AG20443 (cell line): ENCODE results near the gene NDFIP2.

Source experiments
- DNase-seq: peaks from one replicate; pipeline ENCODE4 v3.0.0; 2012; ENCODE audit warnings: low spot score, mixed read lengths

NDFIP2 gene

GRCh38 chr13:79458436-79458835 lies 22.5 kb upstream of the NDFIP2 start:
- DNase-seq: no peak

DNA sequence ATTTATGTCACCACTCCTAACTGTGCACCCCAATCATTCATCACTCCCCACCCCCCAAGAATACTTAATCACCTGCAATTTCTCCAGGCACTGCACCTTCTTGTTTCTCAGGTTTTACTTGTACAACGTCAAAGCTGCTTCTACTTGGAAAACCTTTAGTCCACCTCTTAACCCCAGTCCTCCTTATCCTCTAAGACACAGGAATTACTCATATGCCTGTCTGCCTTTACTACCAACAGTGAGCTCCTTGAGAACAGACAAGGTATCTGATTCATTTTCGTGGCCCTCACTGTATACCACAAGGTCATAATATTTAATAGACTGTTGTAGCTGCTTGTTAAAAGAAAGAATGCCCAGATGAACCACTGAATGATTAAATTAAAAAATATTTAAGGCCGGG lies 21.0 kb upstream of the NDFIP2 start:
- no peak for DNase-seq

- no peak for DNase-seq
These were observed 18.1 kb upstream of the NDFIP2 start for GRCh38 chr13:79462895-79463294.

GRCh38 chr13:79463604-79464003 lies 17.4 kb upstream of the NDFIP2 start:
- DNase-seq: no peak

DNA sequence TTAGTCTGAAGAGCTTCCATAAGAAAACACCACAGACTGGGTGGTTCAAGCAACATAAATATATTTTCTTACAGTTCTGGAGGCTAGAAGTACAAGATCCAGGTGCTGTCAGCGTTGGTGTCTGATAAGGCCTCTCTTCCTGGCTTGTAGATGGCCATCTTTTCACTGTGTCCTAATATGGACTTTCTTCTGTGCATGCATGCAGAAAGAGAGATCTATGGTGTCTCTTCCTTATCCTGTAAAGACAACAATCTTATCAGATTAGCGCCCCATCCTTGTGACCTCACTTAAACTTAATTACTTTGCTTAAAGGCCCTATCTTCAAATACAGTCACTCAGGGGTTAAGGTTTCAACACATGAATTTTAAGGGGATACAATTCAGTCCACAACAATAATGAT lies 14.1 kb upstream of the NDFIP2 start:
- no peak for DNase-seq

GRCh38 chr13:79468402-79468801 lies 12.6 kb upstream of the NDFIP2 start:
- no peak for DNase-seq

GRCh38 chr13:79468819-79469218 lies 12.1 kb upstream of the NDFIP2 start:
- DNase-seq: no peak

- DNase-seq: no peak
These were observed 11.3 kb upstream of the NDFIP2 start for GRCh38 chr13:79469608-79470007.

DNA sequence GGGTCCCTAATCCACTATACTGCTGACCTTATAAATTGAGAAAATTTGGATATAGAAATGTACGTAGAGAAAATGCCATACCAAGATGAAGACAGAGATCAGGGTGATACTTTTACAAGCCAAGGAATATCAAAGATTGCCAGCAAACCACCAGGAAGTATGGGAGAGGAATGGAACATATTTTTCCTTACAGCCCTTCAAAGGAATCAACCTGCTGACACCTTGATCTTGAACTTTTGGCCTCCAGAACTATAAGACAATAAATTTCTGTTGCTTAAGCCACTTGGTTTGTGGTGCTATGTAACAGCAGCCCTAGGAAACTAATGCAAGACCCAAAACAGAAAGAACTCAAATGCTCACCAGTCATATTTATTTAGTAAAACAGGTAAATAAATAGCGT lies 10.3 kb upstream of the NDFIP2 start:
- no peak for DNase-seq

GRCh38 chr13:79475569-79475968 lies 5.4 kb upstream of the NDFIP2 start:
- DNase-seq: no peak

DNA sequence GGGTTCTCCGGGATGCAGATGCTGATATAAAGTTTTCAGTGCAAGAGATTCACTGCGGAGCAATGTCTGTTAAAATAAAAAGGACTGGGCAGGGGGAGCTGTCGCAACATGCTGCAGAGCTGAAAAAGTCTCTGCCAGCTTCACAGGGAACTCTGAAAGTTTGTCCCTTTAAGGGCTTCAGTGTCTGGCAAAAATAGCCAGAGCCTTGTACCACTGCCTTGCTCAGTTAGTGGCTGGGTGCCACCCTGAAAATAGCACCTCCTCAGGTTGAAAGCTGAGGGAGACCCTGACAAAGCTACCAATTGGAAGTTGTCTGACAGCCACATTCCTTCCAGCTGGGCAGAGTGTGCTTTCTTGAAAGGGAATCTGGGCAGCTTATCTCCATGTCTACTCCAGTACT lies 3.0 kb upstream of the NDFIP2 start:
- DNase-seq: no peak

GRCh38 chr13:79479882-79480281 lies 1.1 kb upstream of the NDFIP2 start:
- no peak for DNase-seq

DNA sequence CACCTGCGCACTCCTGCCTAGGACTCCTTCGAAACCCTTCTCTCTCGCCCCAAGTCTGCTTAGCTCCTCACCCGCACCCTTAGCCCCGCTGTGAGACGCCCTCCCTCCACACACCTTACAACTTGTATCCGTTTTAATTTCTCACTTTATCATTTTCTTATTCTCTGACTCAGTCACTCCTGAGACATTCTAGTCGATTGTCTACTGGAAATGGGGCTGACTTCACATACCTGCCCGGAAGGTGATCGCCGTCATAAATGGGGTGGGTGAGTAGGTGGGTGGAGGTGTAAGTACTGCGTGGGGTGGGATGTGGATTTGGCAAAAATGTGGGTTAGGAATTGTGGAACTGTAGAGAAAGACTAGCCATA lies 714 bp downstream of the NDFIP2 start:
- DNase-seq: no peak

GRCh38 chr13:79482281-79482970 lies 1.5 kb downstream of the NDFIP2 start:
- no peak for DNase-seq

- peak; percentile 29 for DNase-seq
These were observed 2.2 kb downstream of the NDFIP2 start for GRCh38 chr13:79483086-79483706.

DNA sequence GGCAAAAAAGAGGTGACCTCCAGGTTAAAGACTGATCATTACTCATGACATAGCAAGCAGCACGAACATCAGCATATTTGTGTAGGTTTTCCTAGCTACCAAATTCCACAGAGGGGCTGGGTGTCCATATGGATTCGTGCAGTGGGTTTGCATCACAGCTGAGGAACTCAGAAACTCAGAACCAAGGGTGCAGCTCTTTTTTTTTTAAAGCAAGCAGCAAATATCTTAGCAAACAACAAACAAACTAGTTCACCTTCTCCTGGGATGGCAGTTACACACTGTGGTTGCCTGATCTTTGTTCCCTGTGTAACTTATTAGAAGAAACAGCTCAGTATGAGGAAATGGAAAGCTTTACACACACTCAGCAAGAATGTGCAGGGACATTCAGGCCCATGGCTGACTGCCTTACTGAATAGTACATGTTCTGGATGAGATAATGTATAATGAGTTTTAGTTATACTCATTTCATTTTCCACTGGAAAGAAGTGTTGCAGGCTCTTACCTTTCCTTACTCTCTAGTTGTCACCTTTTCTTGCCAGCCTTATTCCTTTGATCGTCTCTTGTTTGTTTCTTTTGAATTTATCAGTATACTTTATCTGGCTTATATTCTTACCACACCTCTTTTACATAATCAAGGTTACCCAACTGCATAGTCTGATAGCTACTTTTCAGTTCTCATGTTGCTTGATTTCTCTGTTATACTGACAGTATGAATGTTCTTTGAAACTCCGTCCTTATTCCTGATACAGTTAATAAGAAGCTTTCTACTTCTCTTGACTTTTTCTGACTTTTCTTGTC lies 4.3 kb downstream of the NDFIP2 start:
- DNase-seq: peak; percentile 52

DNA sequence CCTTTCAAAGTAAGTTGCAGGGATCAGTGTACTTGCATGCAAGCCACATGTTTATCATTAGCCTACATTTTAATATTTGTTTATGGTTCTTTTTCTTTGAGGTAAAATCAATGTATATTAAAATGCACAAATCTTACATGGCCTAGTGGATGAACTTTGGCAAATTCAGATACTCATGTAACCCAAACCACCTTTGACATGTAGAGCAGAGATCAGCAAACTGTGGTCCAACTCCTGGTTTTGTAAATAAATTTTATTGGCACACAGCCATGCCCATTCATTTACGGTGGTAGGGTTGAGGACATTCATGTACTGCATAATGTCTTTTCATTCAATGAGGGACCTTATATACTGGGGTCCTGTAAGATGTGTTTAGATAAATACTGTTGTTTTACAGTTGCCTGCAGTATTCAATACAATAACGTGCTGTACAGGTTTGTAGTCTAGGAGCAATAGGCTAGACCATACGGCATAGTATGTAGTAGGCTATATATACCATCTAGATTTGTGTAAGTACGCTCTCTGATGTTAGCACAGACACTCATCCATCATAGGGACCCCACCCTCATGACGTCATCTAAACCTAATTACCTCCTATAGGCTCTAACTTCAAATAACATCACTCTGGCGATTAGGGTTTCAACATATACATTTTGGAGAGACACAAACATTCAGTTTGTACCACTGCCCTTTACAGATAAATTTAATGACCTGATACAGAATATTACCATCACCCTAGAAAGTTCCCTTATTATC lies 5.7 kb downstream of the NDFIP2 start:
- no peak for DNase-seq

- DNase-seq: no peak
These were observed 9.4 kb downstream of the NDFIP2 start for GRCh38 chr13:79490326-79490725.

GRCh38 chr13:79490824-79491223 lies 9.9 kb downstream of the NDFIP2 start:
- no peak for DNase-seq

- DNase-seq: peak; percentile 56
These were observed 10.8 kb downstream of the NDFIP2 start for GRCh38 chr13:79491715-79492114.

- DNase-seq: peak; percentile 13
These were observed 11.4 kb downstream of the NDFIP2 start for GRCh38 chr13:79492313-79492798.

- DNase-seq: no peak
These were observed 12.1 kb downstream of the NDFIP2 start for GRCh38 chr13:79492918-79493594.
